KOPT-K1 (cell line): ENCODE results near the gene ABHD3.
A peak's percentile ranks its signal among the peaks of the same experiment; 100 is the strongest.
"Not testable (repeated sequence)": the region's sequence is repeated elsewhere in the genome, so short reads cannot be mapped to it uniquely, and the experiment has no call there.

Experiments
- H3K27ac ChIP-seq: fragments of 200-600 bp; sonication (generic); 2 replicates; pipeline ENCODE4 v1.5.1; 2016; ENCODE audit warnings: antibody characterized with exemption, mild to moderate bottlenecking, low read depth, low read length; ENCODE audit not compliant: poor library complexity, severe bottlenecking
- H3K36me3 ChIP-seq: fragments of 200-600 bp; sonication (generic); 2 replicates; pipeline ENCODE4 v1.5.1; 2017; ENCODE audit warnings: antibody characterized with exemption, mild to moderate bottlenecking, low read length, moderate library complexity; ENCODE audit not compliant: insufficient read depth
- H3K9me3 ChIP-seq: fragments of 200-600 bp; sonication (generic); 2 replicates; pipeline ENCODE4 v1.5.1; 2017; ENCODE audit warnings: antibody characterized with exemption, low read length, mild to moderate bottlenecking; ENCODE audit not compliant: insufficient read depth, poor library complexity, severe bottlenecking

Gene ABHD3

DNA sequence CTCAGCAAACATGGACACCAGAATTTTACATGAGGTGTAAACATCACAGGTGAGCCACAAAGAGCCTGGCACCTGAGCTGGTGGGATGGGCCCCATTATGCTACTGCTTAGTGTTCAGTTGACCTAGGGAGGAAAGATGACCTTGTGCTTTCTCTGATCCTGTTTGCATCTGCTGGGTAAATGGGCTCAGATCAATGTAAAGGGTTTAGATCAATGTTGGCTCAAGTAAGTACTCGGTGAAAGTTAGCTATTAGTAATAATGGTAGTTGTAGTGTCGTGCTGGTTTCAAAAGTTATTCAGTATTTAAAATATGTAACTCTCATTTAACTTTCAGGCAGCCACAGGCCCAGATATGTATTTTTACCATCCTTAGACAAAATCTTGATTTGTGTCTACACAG, 19.8 kb downstream of the ABHD3 start:
- H3K36me3 ChIP-seq, result peaks cover 89% of the 10 kb centered on the region
- H3K27ac ChIP-seq, result no peak overlapping the region
- H3K9me3 ChIP-seq, result peaks cover 3% of the 10 kb centered on the region

DNA sequence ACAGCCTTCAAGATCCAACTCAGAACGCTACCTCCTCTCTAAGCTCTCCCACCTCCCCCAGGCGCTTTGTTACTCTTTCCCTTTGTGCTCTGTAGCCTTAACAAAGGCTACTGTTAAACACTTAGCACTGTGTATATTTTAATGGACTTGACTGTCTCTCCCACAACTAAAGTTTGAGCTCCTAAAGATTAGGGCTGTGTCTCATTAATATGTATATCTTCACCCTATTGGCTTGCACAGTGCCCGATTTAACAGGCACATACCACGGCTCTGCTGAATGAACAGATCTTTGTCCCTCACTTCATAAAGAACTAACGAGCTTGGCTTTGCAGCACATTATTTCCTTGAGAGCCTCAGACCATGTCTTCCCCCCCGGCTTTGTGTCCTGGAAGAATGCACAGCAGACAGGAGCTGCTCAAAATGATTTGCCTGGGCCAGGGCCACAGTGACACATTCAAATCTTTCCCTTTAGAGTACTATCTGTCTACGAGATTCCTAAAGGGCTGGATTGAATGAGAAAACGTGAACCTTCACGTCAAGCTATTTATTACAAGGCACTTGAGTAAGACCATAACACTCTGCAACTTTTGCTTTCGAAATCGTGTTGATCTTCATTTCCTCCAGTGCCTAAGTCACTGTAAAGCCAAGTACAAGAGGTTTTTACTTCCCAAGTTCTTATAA, 22.1 kb downstream of the ABHD3 start:
- Histone ChIP-seq H3K9me3 (no peaks in the 10 kb centered on the region), H3K27ac (peak overlapping the region; percentile 59), H3K36me3 (peaks cover 71% of the 10 kb centered on the region)

DNA sequence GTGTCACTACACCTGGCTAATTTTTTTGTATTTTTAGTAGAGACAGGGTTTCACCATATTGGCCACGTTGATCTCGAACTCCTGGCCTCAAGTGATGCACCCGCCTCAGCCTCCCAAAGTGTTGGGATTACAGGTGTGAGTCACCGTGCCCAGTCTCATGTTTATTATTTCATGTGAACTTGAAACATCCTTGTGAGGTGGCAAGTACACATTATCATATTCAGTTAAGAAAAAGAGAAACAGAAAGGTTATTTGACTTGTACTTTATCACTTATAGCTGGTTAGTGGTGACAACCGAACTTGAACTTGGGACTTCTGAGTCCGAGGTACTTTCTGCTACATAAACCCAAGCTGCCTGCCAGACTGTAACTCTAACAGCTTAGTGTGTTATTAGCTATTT, 24.4 kb downstream of the ABHD3 start:
- H3K36me3 ChIP-seq, result peaks cover 56% of the 10 kb centered on the region
- no peak overlapping the region for H3K27ac ChIP-seq
- no peaks in the 10 kb centered on the region for H3K9me3 ChIP-seq

DNA sequence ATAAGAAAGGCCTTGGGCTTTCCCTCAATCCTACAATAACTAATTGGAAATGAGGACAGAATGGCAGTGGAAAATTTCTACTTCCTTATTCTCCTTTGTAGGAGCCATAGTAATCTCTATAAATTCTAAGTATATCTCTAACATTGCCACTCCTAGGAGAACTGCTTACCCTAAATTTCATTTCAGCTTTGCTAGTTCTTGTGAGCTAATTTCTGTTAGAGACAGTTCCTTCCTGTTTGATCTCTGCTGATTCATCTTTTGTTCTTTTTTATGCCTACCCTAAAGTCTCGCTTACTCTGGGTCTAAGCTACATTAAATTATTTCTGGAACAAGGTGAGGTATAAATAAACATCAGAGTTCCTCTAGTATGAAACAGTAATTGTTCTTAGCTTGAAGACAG, 25.7 kb downstream of the ABHD3 start:
- Histone ChIP-seq H3K36me3 (peaks cover 54% of the 10 kb centered on the region), H3K9me3 (no peaks in the 10 kb centered on the region), H3K27ac (no peak overlapping the region)

DNA sequence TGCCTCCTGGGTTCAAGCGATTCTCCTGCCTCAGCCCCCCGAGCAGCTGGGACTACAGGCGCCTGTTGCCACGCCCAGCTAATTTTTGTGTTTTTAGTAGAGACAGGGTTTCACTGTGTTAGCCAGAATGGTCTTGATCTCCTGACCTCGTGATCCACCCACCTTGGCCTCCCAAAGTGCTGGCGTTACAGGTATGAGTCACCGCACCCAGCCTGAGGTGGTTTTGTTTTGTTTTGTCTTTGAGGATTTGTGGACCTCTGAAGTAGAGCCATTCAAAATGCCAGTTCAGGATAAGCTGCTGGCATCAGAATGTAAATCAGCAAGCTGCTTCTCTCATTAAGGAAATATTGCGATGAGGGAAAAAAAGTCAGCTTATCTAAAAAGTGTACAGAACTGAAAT, 29.2 kb downstream of the ABHD3 start:
- H3K27ac ChIP-seq, H3K9me3 ChIP-seq: not testable (repeated sequence)
- peaks cover 40% of the 10 kb centered on the region for H3K36me3 ChIP-seq

DNA sequence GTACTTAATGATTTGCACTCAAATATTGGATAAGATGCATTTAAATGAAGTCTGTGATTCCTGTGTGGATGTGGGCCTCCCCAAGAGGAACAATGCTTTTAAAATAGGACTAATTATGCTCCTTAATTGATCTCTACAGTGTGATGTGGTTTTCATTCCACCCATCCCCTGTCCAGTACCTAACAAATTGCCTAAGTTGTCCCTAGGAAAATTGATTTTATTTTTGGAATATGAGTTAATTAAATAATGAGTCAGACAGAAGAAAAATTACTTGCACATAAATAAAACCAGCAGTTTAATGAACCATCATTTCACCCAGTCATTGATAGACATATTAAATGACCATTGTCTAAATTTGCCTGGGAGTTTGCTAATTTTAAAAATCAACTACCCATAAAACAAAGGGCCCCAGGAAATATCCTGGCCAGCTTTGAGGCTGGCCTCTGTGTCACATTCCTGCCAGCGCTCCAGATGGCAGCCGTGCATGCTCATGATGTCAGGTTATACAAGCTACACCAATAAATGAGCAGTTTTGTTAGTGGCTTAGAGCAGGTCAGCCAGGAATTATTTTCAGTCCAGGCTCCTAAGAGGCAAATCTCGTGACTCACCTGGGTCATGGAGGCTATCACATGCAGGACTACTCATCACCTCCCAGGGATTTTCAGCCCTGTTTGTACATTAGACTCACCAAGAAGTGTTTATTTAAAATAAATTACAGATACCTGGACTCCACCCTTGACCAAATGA, 31.9 kb downstream of the ABHD3 start:
- no peaks in the 10 kb centered on the region for H3K9me3 ChIP-seq
- H3K27ac ChIP-seq, result no peak overlapping the region
- peaks cover 43% of the 10 kb centered on the region for H3K36me3 ChIP-seq

DNA sequence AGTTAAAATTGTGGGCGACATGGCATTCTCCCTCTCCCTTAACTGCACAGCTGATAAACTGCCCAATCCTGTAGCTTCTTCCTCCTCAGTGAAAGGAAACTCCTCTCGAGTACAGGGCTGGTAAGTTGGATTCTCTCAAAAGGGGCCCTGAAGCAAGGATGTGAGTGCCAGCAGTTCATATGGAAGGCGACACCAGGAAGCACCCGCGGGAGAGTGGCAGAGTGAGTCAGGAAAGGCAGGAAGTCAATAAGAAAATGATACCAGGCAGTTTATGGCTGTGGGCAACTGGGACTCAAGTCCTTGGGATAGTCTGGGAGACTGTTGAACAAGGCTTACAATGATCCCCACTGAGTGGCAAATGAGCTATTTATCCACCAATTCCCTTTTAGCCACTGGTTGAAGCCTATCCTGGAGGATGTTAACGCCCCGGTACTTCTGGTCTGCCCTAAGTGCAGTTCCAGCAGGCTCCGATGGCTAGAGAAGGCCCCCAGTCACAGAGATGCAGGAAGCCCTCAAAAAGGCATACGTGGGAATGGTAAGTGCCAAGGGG, 34.8 kb downstream of the ABHD3 start:
- Histone ChIP-seq H3K36me3 (peaks cover 32% of the 10 kb centered on the region), H3K27ac (no peak overlapping the region), H3K9me3 (no peaks in the 10 kb centered on the region)

DNA sequence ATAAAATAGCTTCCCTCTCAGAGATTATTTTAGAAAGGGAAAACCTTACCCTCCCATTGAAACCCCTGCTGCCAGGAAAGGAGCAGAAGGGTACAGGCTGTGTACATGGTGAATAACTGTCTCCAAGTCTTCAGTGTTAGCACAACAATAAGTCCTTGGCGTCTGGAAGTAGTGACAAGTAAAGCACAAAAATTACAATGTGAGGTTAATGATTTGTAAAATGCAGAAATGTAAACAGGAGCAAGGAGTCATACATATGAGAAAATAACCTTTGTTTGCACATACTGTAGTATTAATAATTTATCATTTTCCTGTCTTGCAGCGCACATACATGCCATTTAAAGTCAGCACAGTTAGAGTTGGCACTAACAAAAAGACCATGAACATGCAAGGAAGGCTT, 40.5 kb downstream of the ABHD3 start:
- Histone ChIP-seq H3K9me3 (no peaks in the 10 kb centered on the region), H3K36me3 (peaks cover 32% of the 10 kb centered on the region), H3K27ac (no peak overlapping the region)

DNA sequence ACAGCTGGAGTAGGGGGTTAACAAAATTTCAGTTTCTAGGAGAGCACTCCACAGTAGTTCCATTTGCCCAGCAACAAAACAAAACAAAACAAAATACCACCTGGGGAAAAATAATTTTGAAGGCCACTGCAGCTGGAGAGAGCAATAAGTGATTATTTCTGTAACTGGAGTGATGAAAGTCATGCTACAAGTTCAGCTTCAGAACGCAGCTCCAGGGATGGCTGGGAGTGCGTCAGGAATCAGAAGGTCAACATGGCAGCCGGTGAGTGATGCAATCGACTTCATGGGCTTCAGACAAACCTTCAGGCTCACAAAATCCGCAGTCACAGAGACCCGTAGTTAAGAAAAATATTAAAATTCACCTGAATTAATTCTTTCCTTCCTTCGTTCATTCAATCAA, 41.0 kb downstream of the ABHD3 start:
- Histone ChIP-seq H3K9me3 (no peaks in the 10 kb centered on the region), H3K36me3 (peaks cover 37% of the 10 kb centered on the region), H3K27ac (no peak overlapping the region)

DNA sequence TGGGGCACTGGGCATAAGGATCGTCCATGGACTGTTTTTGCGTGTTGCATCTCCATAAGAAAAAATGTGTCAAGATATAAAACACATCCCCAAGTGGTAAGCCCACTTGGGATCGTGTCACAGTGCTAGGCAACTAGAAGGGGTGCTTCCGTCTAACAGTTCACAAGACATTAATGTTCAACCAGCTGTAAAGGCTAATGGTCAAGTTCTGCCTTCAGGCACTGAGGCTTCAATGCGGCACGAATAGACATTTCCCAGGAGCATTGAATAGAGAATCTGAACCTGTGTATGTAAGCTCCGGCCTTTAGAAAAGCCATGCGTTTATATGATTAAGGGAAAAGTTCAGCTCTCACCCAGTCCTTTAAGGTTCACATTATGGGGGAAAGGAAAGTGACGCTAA, 42.0 kb downstream of the ABHD3 start:
- Histone ChIP-seq H3K36me3 (peaks cover 47% of the 10 kb centered on the region), H3K27ac (no peak overlapping the region), H3K9me3 (no peaks in the 10 kb centered on the region)

DNA sequence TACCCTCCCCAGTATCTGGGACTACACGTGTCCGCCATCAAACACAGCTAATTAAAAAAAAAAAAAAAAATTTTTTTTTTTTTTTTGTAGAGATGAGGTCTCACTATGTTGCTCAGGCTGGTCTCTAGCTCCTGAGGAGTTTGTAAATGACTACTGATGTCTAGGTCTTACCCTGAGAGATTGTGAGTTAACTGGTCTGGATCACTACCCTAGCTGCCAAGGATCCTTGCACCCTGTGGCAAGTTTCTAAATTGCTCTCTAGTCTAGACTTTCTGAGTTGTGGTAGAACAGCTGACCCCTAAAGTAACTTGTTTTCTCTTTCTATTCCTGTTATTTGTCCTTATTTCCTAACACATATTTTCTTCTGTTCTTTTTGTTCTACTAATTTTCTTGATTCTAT, 44.5 kb downstream of the ABHD3 start:
- H3K36me3 ChIP-seq, result peaks cover 71% of the 10 kb centered on the region
- H3K27ac ChIP-seq, result no peak overlapping the region
- H3K9me3 ChIP-seq, result no peaks in the 10 kb centered on the region

DNA sequence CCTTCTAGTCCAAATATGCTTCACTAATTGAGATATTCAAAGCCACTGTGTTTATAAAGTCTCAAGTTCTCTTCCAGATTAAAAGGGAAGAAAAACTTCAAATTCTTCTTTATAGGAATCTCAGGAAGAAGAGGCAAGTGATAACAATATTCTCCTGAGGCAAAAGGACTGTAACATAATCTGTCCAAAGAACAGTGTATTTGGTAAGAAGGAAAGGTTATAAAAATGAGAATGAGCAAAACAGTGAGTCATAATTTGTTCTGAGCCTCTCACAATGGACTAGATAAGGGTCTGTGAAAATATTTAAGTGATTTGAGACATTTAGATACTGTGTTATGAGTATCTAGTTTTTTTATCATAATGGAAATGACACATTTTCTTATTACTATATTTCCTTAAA, 48.2 kb downstream of the ABHD3 start:
- Histone ChIP-seq H3K9me3 (no peaks in the 10 kb centered on the region), H3K36me3 (peaks cover 76% of the 10 kb centered on the region), H3K27ac (no peak overlapping the region)

DNA sequence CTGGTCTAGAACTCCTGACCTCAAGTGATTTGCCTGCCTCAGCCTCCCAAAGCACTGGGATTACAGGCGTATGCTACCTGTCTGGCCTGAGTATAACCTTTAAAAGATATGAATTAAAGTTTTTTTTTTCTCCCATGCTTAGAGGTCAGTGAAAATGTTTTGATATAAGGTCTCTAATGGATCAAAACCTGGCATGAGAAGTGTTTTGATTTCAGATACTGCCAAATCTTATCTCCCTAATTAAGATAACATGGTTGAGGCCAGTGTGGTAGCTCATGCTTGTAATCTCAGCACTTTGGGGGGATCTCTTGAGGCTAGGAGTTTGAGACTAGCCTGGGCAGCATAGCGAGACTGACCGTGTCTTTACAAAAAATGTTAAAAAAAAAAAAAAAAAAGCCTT, 51.2 kb downstream of the ABHD3 start:
- Histone ChIP-seq H3K9me3 (no peaks in the 10 kb centered on the region), H3K27ac (no peak overlapping the region), H3K36me3 (peaks cover 77% of the 10 kb centered on the region)

DNA sequence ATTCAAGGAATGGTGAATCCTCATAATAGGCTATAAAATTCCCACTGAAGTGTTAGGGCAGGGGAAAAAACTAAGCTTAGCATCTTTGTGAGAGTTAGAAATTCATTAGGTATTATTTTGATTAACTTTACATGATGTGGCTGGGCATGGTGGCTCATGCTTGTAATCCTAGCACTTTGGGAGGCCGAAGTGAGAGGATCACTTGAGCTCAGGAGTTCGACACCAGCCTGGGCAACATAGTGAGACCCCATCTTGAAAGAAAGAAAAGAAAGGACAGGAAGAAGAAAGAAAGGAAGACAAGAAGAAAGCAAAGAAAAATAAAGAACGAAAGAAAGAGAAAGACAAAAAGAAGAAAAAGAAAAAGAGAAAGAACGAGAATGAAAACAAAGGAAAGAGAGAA, 52.5 kb downstream of the ABHD3 start:
- H3K36me3 ChIP-seq, result peaks cover 64% of the 10 kb centered on the region
- no peak overlapping the region for H3K27ac ChIP-seq
- H3K9me3 ChIP-seq, result no peaks in the 10 kb centered on the region

DNA sequence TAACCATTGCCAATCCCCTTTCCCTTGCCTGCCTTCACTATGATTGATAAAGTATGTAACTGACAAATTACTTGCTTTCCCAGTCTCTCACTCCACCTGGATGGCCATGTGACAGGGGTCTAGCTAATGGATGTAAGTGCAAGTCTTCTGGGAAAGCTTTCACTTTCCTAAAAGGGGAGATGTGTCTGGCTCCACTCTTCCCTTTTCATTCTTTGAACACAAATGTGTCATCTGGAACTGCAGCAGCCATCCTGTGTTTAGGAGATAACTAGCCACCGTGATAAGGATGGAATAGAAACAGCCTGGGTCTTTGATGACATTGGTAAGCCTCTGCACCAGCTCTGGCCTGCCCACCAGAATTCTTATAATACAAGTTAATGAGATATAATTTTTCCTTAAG, 54.3 kb downstream of the ABHD3 start:
- peaks cover 47% of the 10 kb centered on the region for H3K36me3 ChIP-seq
- H3K27ac ChIP-seq, result no peak overlapping the region
- no peaks in the 10 kb centered on the region for H3K9me3 ChIP-seq

DNA sequence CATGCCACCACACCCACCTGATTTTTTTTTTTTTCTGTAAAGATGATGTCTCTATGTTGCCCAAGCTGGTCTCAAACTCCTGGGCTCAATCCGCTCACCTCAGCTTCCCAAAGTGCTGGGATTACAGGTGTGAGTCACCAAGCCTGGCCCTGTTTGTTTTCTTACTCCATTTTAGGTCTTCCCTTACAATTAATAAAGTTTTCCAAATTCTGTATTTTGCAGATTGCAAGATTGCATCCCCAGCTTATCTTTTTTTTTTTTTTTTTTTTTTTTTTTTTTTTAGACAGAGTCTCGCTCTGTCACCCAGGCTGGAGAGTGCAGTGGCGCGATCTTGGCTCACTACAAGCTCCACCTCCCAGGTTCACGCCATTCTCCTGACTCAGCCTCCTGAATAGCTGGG, 64.2 kb downstream of the ABHD3 start:
- not testable (repeated sequence) for H3K9me3 ChIP-seq, H3K27ac ChIP-seq
- peaks cover 32% of the 10 kb centered on the region for H3K36me3 ChIP-seq
